Measurements from ENCODE around the gene MATN3.

Gene MATN3

GRCh38 chr2:19993731-19994130, 18.7 kb downstream of the MATN3 start:
- no peak for DNase-seq

GRCh38 chr2:19991895-19992294, 20.6 kb downstream of the MATN3 start:
- no peak for DNase-seq

GRCh38 chr2:19990416-19990728, 22.1 kb downstream of the MATN3 start:
- no peak for DNase-seq

GRCh38 chr2:19989667-19990415, 22.6 kb downstream of the MATN3 start, which contains the start of gene WDR35:
WDR35 (minus strand) TSS chr2:19990105; CDS start chr2:19990015, 90 bp downstream.
- peak; percentile 96 for DNase-seq

- DNase-seq: no peak
These were observed 23.2 kb downstream of the MATN3 start for GRCh38 chr2:19989342-19989666.

- no peak for DNase-seq
These were observed 23.9 kb downstream of the MATN3 start for GRCh38 chr2:19988600-19988999.

GRCh38 chr2:19987936-19988335, 24.5 kb downstream of the MATN3 start:
- DNase-seq: no peak

GRCh38 chr2:19982268-19982667, 30.2 kb downstream of the MATN3 start:
- DNase-seq: no peak

GRCh38 chr2:19979932-19980331, 32.5 kb downstream of the MATN3 start:
- no peak for DNase-seq

- DNase-seq: no peak
These were observed 39.0 kb downstream of the MATN3 start for GRCh38 chr2:19973466-19973865.

- DNase-seq: no peak
These were observed 40.8 kb downstream of the MATN3 start for GRCh38 chr2:19971691-19972090.

GRCh38 chr2:19963386-19963785, 49.1 kb downstream of the MATN3 start:
- no peak for DNase-seq

- DNase-seq: peak; percentile 66
These were observed 56.7 kb downstream of the MATN3 start for GRCh38 chr2:19955544-19956422.

GRCh38 chr2:19949071-19949470, 63.4 kb downstream of the MATN3 start:
- no peak for DNase-seq

GRCh38 chr2:19947184-19947940, 65.1 kb downstream of the MATN3 start:
- DNase-seq: no peak

GRCh38 chr2:19944205-19944845, 68.1 kb downstream of the MATN3 start:
- DNase-seq: no peak

GRCh38 chr2:19943189-19943588, 69.3 kb downstream of the MATN3 start:
- DNase-seq: no peak

GRCh38 chr2:19942199-19942598, 70.3 kb downstream of the MATN3 start:
- DNase-seq: no peak

Data from NCI-H345 (cell line).